Measurements from ENCODE around the gene PARP12.

The PARP12 gene

DNA sequence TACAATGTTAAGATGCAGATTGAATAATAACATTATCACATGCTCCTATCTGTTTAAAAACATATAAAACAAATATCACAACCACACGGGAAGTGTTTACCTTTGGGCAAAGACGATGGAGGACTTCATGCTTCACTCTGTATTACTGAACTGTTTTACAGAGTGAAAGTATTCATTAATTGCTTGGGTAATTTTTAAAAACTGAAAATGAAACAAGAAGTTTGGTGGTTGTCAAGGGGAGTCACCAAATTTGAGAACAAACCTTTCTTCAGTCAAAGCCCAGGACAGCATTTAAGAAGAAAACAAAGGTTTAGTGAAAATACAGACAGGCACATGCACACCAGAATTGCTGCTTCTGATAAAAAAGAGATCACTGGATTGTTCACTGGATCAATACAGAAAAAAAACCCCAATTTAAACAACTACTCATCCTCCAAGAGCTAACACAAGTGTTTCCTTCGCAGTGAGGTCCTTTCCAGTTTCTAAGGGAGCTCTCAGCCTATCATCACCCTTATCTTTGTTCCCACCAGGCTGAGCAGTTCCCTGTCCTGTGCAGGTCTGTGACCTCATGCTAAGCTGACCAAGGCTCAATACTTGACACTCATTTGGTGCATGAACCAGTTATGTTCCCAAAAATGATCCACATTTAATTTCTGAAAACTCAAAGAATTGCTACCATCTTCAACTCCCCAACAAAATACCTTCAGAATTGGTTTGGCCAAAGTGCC lies 8.8 kb downstream of the PARP12 start:
- Histone ChIP-seq H3K4ac (ENCODE audit: low read depth, low read length) (no peak overlapping the region), H3K36me3 (ENCODE audit: control insufficient read depth, insufficient read depth, low read length) (no peaks in the 10 kb centered on the region), H2AK5ac (ENCODE audit: low read length) (no peak overlapping the region), H3K18ac (ENCODE audit: low read length) (no peak overlapping the region), H3K4me1 (ENCODE audit: control insufficient read depth, low read depth, low read length) (no peaks in the 10 kb centered on the region), H4K5ac (ENCODE audit: low read length) (no peak overlapping the region), H2BK15ac (replicated peaks; ENCODE audit: low read depth) (no peak overlapping the region), H3K56ac (ENCODE audit: low read length) (no peak overlapping the region), H2BK120ac (ENCODE audit: low read depth, low read length) (no peak overlapping the region), H3K27ac (ENCODE audit: low read depth, low read length) (no peak overlapping the region), H2BK5ac (ENCODE audit: low read length) (no peak overlapping the region), H3K79me2 (ENCODE audit: control insufficient read depth, insufficient read depth, low read length) (no peaks in the 10 kb centered on the region), H3K27me3 (ENCODE audit: insufficient read depth, low read length, poor library complexity) (no peaks in the 10 kb centered on the region), H3K79me1 (ENCODE audit: low read length) (no peaks in the 10 kb centered on the region), H3K4me3 (ENCODE audit: low read length) (no peak overlapping the region), H3K4me2 (ENCODE audit: low read length) (no peak overlapping the region), H3K9ac (ENCODE audit: low read length) (no peak overlapping the region), H3K23ac (ENCODE audit: low read length) (no peak overlapping the region), H4K8ac (ENCODE audit: low read depth, low read length) (no peak overlapping the region)
- DNase-seq: no peak
- WGBS (ENCODE audit: extremely low coverage, insufficient coverage, low lambda C conversion rate): no CpG with 5 or more reads among the region's 3 CpGs

DNA sequence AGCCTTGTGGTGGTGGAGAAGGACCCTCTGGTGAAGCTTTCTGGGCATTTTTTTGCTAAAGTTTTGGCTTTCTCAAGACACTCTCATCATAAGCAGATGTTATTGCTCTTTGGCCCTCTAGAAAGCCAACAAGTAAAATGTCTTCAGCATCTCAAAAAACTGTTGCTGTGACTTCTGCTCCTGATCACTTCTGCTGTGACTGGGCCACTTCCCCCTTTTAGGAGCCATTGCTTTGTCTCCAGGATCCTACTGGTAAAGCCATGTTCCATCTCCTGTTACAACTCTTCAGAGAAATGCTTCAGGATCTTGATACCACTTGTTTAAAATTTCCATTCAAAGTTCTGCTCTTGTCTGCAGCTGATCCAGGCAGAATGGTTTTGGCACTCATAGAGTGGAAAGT lies 10.9 kb downstream of the PARP12 start:
- Histone ChIP-seq H3K56ac (ENCODE audit: low read length) (no peak overlapping the region), H3K27ac (ENCODE audit: low read depth, low read length) (no peak overlapping the region), H3K23ac (ENCODE audit: low read length) (no peak overlapping the region), H2BK5ac (ENCODE audit: low read length) (no peak overlapping the region), H3K4me1 (ENCODE audit: control insufficient read depth, low read depth, low read length) (no peaks in the 10 kb centered on the region), H4K5ac (ENCODE audit: low read length) (no peak overlapping the region), H2BK120ac (ENCODE audit: low read depth, low read length) (no peak overlapping the region), H3K27me3 (ENCODE audit: insufficient read depth, low read length, poor library complexity) (no peaks in the 10 kb centered on the region), H3K4me3 (ENCODE audit: low read length) (no peak overlapping the region), H4K8ac (ENCODE audit: low read depth, low read length) (no peak overlapping the region), H3K36me3 (ENCODE audit: control insufficient read depth, insufficient read depth, low read length) (no peaks in the 10 kb centered on the region), H3K18ac (ENCODE audit: low read length) (no peak overlapping the region), H3K4ac (ENCODE audit: low read depth, low read length) (no peak overlapping the region), H3K4me2 (ENCODE audit: low read length) (no peak overlapping the region), H3K9ac (ENCODE audit: low read length) (no peak overlapping the region), H2BK15ac (replicated peaks; ENCODE audit: low read depth) (no peak overlapping the region), H3K79me1 (ENCODE audit: low read length) (no peaks in the 10 kb centered on the region), H3K79me2 (ENCODE audit: control insufficient read depth, insufficient read depth, low read length) (no peaks in the 10 kb centered on the region), H2AK5ac (ENCODE audit: low read length) (no peak overlapping the region)
- no peak for DNase-seq

- Histone ChIP-seq H2BK120ac (ENCODE audit: low read depth, low read length) (no peak overlapping the region), H3K27me3 (ENCODE audit: insufficient read depth, low read length, poor library complexity) (no peaks in the 10 kb centered on the region), H2AK5ac (ENCODE audit: low read length) (no peak overlapping the region), H2BK5ac (ENCODE audit: low read length) (no peak overlapping the region), H3K36me3 (ENCODE audit: control insufficient read depth, insufficient read depth, low read length) (no peaks in the 10 kb centered on the region), H3K27ac (ENCODE audit: low read depth, low read length) (no peak overlapping the region), H3K23ac (ENCODE audit: low read length) (no peak overlapping the region), H3K79me2 (ENCODE audit: control insufficient read depth, insufficient read depth, low read length) (no peaks in the 10 kb centered on the region), H4K8ac (ENCODE audit: low read depth, low read length) (no peak overlapping the region), H3K18ac (ENCODE audit: low read length) (no peak overlapping the region), H3K4me2 (ENCODE audit: low read length) (no peak overlapping the region), H3K9ac (ENCODE audit: low read length) (no peak overlapping the region), H4K5ac (ENCODE audit: low read length) (no peak overlapping the region), H2BK15ac (replicated peaks; ENCODE audit: low read depth) (no peak overlapping the region), H3K56ac (ENCODE audit: low read length) (no peak overlapping the region), H3K4me3 (ENCODE audit: low read length) (no peak overlapping the region), H3K4me1 (ENCODE audit: control insufficient read depth, low read depth, low read length) (no peaks in the 10 kb centered on the region), H3K79me1 (ENCODE audit: low read length) (no peaks in the 10 kb centered on the region), H3K4ac (ENCODE audit: low read depth, low read length) (no peak overlapping the region)
- no CpG with 5 or more reads among the region's 3 CpGs for WGBS (ENCODE audit: extremely low coverage, insufficient coverage, low lambda C conversion rate)
- no peak for DNase-seq
These were observed 12.7 kb downstream of the PARP12 start for GRCh38 chr7:140050100-140050499.

GRCh38 chr7:140049339-140050024 lies 13.3 kb downstream of the PARP12 start:
- Histone ChIP-seq H3K23ac (ENCODE audit: low read length) (no peak overlapping the region), H3K4me2 (ENCODE audit: low read length) (no peak overlapping the region), H3K79me2 (ENCODE audit: control insufficient read depth, insufficient read depth, low read length) (no peaks in the 10 kb centered on the region), H2BK15ac (replicated peaks; ENCODE audit: low read depth) (no peak overlapping the region), H3K4me3 (ENCODE audit: low read length) (no peak overlapping the region), H2AK5ac (ENCODE audit: low read length) (no peak overlapping the region), H4K8ac (ENCODE audit: low read depth, low read length) (no peak overlapping the region), H3K4me1 (ENCODE audit: control insufficient read depth, low read depth, low read length) (no peaks in the 10 kb centered on the region), H3K4ac (ENCODE audit: low read depth, low read length) (no peak overlapping the region), H3K27ac (ENCODE audit: low read depth, low read length) (no peak overlapping the region), H3K9ac (ENCODE audit: low read length) (no peak overlapping the region), H3K36me3 (ENCODE audit: control insufficient read depth, insufficient read depth, low read length) (no peaks in the 10 kb centered on the region), H3K79me1 (ENCODE audit: low read length) (no peaks in the 10 kb centered on the region), H3K27me3 (ENCODE audit: insufficient read depth, low read length, poor library complexity) (no peaks in the 10 kb centered on the region), H4K5ac (ENCODE audit: low read length) (no peak overlapping the region), H3K56ac (ENCODE audit: low read length) (no peak overlapping the region), H2BK120ac (ENCODE audit: low read depth, low read length) (no peak overlapping the region), H2BK5ac (ENCODE audit: low read length) (no peak overlapping the region), H3K18ac (ENCODE audit: low read length) (no peak overlapping the region)
- no peak for DNase-seq
- WGBS (ENCODE audit: extremely low coverage, insufficient coverage, low lambda C conversion rate): no CpG with 5 or more reads among the region's 5 CpGs

- H3K27ac ChIP-seq (ENCODE audit: low read depth, low read length): no peak overlapping the region
- no peak overlapping the region for H2BK15ac ChIP-seq (replicated peaks; ENCODE audit: low read depth)
- no peak overlapping the region for H2AK5ac ChIP-seq (ENCODE audit: low read length)
- H3K56ac ChIP-seq (ENCODE audit: low read length): no peak overlapping the region
- no peak overlapping the region for H3K18ac ChIP-seq (ENCODE audit: low read length)
- H3K79me2 ChIP-seq (ENCODE audit: control insufficient read depth, insufficient read depth, low read length): no peaks in the 10 kb centered on the region
- no peak overlapping the region for H2BK120ac ChIP-seq (ENCODE audit: low read depth, low read length)
- no peak overlapping the region for H3K9ac ChIP-seq (ENCODE audit: low read length)
- H3K4me1 ChIP-seq (ENCODE audit: control insufficient read depth, low read depth, low read length): no peaks in the 10 kb centered on the region
- no peak overlapping the region for H4K5ac ChIP-seq (ENCODE audit: low read length)
- no peak for DNase-seq
- H3K27me3 ChIP-seq (ENCODE audit: insufficient read depth, low read length, poor library complexity): no peaks in the 10 kb centered on the region
- H3K79me1 ChIP-seq (ENCODE audit: low read length): no peaks in the 10 kb centered on the region
- no peak overlapping the region for H4K8ac ChIP-seq (ENCODE audit: low read depth, low read length)
- no peak overlapping the region for H2BK5ac ChIP-seq (ENCODE audit: low read length)
- no peak overlapping the region for H3K4me2 ChIP-seq (ENCODE audit: low read length)
- WGBS (ENCODE audit: extremely low coverage, insufficient coverage, low lambda C conversion rate): no CpG with 5 or more reads among the region's 1 CpG
- no peaks in the 10 kb centered on the region for H3K36me3 ChIP-seq (ENCODE audit: control insufficient read depth, insufficient read depth, low read length)
- H3K23ac ChIP-seq (ENCODE audit: low read length): no peak overlapping the region
- no peak overlapping the region for H3K4ac ChIP-seq (ENCODE audit: low read depth, low read length)
- H3K4me3 ChIP-seq (ENCODE audit: low read length): no peak overlapping the region
These were observed 13.8 kb downstream of the PARP12 start for GRCh38 chr7:140048989-140049338.

DNA sequence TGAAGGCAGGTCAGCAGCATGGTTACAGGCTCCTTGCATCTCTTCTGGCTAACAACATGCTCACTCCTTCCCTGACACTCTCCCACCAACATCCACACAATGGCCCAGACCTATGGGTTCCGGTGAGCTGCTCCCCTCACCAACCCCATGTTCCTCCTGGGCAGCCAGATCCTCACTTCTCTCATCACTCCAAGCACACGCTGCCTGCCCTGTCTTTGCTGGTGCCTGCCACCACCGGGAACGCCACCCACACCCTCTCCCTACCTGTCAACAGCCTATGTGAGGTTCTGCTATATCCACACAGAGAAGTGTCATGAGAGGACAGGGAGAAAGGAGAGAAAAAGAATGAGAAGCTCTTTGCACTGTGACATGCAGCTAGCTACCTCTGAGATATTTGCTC lies 14.6 kb downstream of the PARP12 start:
- H3K4ac ChIP-seq (ENCODE audit: low read depth, low read length): no peak overlapping the region
- no peaks in the 10 kb centered on the region for H3K79me1 ChIP-seq (ENCODE audit: low read length)
- no peak overlapping the region for H3K18ac ChIP-seq (ENCODE audit: low read length)
- H2BK120ac ChIP-seq (ENCODE audit: low read depth, low read length): no peak overlapping the region
- no peak overlapping the region for H3K56ac ChIP-seq (ENCODE audit: low read length)
- no peak overlapping the region for H3K23ac ChIP-seq (ENCODE audit: low read length)
- H3K4me1 ChIP-seq (ENCODE audit: control insufficient read depth, low read depth, low read length): no peaks in the 10 kb centered on the region
- no peak overlapping the region for H2AK5ac ChIP-seq (ENCODE audit: low read length)
- no peak for DNase-seq
- no peak overlapping the region for H3K27ac ChIP-seq (ENCODE audit: low read depth, low read length)
- no CpG with 5 or more reads among the region's 4 CpGs for WGBS (ENCODE audit: extremely low coverage, insufficient coverage, low lambda C conversion rate)
- H3K27me3 ChIP-seq (ENCODE audit: insufficient read depth, low read length, poor library complexity): no peaks in the 10 kb centered on the region
- no peak overlapping the region for H2BK5ac ChIP-seq (ENCODE audit: low read length)
- no peak overlapping the region for H4K8ac ChIP-seq (ENCODE audit: low read depth, low read length)
- no peak overlapping the region for H4K5ac ChIP-seq (ENCODE audit: low read length)
- no peaks in the 10 kb centered on the region for H3K36me3 ChIP-seq (ENCODE audit: control insufficient read depth, insufficient read depth, low read length)
- no peak overlapping the region for H3K9ac ChIP-seq (ENCODE audit: low read length)
- no peak overlapping the region for H3K4me3 ChIP-seq (ENCODE audit: low read length)
- no peak overlapping the region for H3K4me2 ChIP-seq (ENCODE audit: low read length)
- H2BK15ac ChIP-seq (replicated peaks; ENCODE audit: low read depth): no peak overlapping the region
- no peaks in the 10 kb centered on the region for H3K79me2 ChIP-seq (ENCODE audit: control insufficient read depth, insufficient read depth, low read length)
